GM23248 (cell line): ENCODE results near the gene ASB17. TPM values are rescaled to one million over a fixed set of nuclear protein-coding genes. Genes with fewer than 3 reads are reported as not detected.
"Not testable (repeated sequence)": the region's sequence is repeated elsewhere in the genome, so short reads cannot be mapped to it uniquely, and the experiment has no call there.

ENCODE experiments used
- DNase-seq: peaks from one replicate; pipeline ENCODE4 v3.0.0-alpha.2; 2015
- H2AFZ ChIP-seq: fragments of 200-600 bp; sonication (generic); 2 replicates; pipeline ENCODE4 v1.6.1; 2016; ENCODE audit warnings: antibody characterized with exemption
- H3F3A ChIP-seq: fragments of 200-600 bp; sonication (generic); 2 replicates; pipeline ENCODE4 v1.6.1; 2016; ENCODE audit warnings: mild to moderate bottlenecking, antibody characterized with exemption, mixed run types; ENCODE audit not compliant: insufficient read depth
- H3K27ac ChIP-seq: fragments of 200-600 bp; sonication (generic); 2 replicates; pipeline ENCODE4 v1.5.1; 2016; ENCODE audit warnings: mild to moderate bottlenecking
- H3K27me3 ChIP-seq: fragments of 200-600 bp; sonication (generic); replicated peaks from 2 replicates; pipeline ENCODE4 v1.6.1; 2016; ENCODE audit warnings: mild to moderate bottlenecking; ENCODE audit not compliant: insufficient read depth
- H3K36me3 ChIP-seq: fragments of 200-600 bp; sonication (generic); 2 replicates; pipeline ENCODE4 v1.6.1; 2016; ENCODE audit warnings: low read depth, mild to moderate bottlenecking
- H3K4me1 ChIP-seq: fragments of 200-600 bp; sonication (generic); 2 replicates; pipeline ENCODE4 v1.6.1; 2016; ENCODE audit warnings: mild to moderate bottlenecking; ENCODE audit not compliant: insufficient read depth
- H3K4me2 ChIP-seq: fragments of 200-600 bp; sonication (generic); one replicate; pipeline ENCODE4 v1.6.1; 2016; ENCODE audit warnings: mild to moderate bottlenecking; ENCODE audit not compliant: unreplicated experiment
- H3K4me3 ChIP-seq: fragments of 200-600 bp; sonication (generic); 2 replicates; pipeline ENCODE4 v1.5.1; 2016; ENCODE audit warnings: mild to moderate bottlenecking
- H3K79me2 ChIP-seq: fragments of 200-600 bp; sonication (generic); 2 replicates; pipeline ENCODE4 v1.6.1; 2016; ENCODE audit warnings: mild to moderate bottlenecking; ENCODE audit not compliant: insufficient read depth
- H3K9ac ChIP-seq: fragments of 200-600 bp; sonication (generic); 2 replicates; pipeline ENCODE4 v1.6.1; 2016; ENCODE audit warnings: mild to moderate bottlenecking
- H3K9me2 ChIP-seq: fragments of 200-600 bp; sonication (generic); 2 replicates; pipeline ENCODE4 v1.6.1; 2016; ENCODE audit warnings: mixed run types, mild to moderate bottlenecking, moderate library complexity; ENCODE audit not compliant: insufficient read depth
- H3K9me3 ChIP-seq: fragments of 200-600 bp; sonication (generic); one replicate; pipeline ENCODE4 v1.6.1; 2017; ENCODE audit warnings: low read depth
- H4K20me1 ChIP-seq: fragments of 200-600 bp; sonication (generic); 2 replicates; pipeline ENCODE4 v1.6.0; 2016; ENCODE audit not compliant: insufficient read depth
- EZH2 ChIP-seq: fragments of 200-600 bp; sonication (generic); IDR thresholded peaks from 2 replicates; pipeline ENCODE4 v1.6.1; 2018; ENCODE audit warnings: antibody characterized with exemption, mild to moderate bottlenecking; ENCODE audit not compliant: insufficient read depth, poor library complexity, severe bottlenecking
- EZH2phosphoT487 ChIP-seq: fragments of 200-600 bp; sonication (generic); IDR thresholded peaks from 2 replicates; pipeline ENCODE4 v1.6.1; 2018; ENCODE audit warnings: antibody characterized with exemption, moderate library complexity, mild to moderate bottlenecking, low read depth; ENCODE audit not compliant: insufficient read depth
- WGBS, 2 experiments: methylation state at CpG; one replicate each; pipeline ENCODE4 v1.1.6; 2015 to 2017; ENCODE audit warnings: low lambda C conversion rate in 2 of 2, low coverage in 1 of 2; ENCODE audit errors: missing lambda C conversion rate in 2 of 2; 5-methylcytosine and 5-hydroxymethylcytosine counted together
- in situ Hi-C: fragments of 300-500 bp; cut with MboI; formaldehyde crosslinking; loops from 2 replicates; pipeline ENCODE4 v1.15.0; 2020
- polyA plus RNA-seq: library from polyadenylated mRNA; unstranded; fragments of >200 nt; fragmentation: Nextera tagmentation; extraction: Ambion mirVana; gene quantifications from 2 replicates; pipeline ENCODE4 v1.2.1, GENCODE V29; 2016
- total RNA-seq: library from RNA; depleted of rRNA; stranded (reverse); fragments of >200 nt; shearing (Covaris generic); gene quantifications from 2 replicates; pipeline ENCODE4 v1.2.3, GENCODE V29; 2014

The ASB17 gene
- total and polyA plus RNA-seq, 2 experiments from 2014 or later, result not detected

GRCh38 chr1:75967719-75968118 lies 35.5 kb upstream of the ASB17 start:
- Histone ChIP-seq H3K27ac (no peak overlapping the region), H3K9me3 (no peaks in the 10 kb centered on the region), H3K4me3 (no peak overlapping the region), H3K79me2 (no peaks in the 10 kb centered on the region), H3K9ac (no peak overlapping the region), H2AFZ (no peak overlapping the region), H3K27me3 (no peaks in the 10 kb centered on the region), H3K4me2 (no peak overlapping the region), H3F3A (peaks cover 4% of the 10 kb centered on the region; the same call in 1 of the 2 replicates), H3K36me3 (no peaks in the 10 kb centered on the region), H3K9me2 (no peaks in the 10 kb centered on the region), H3K4me1 (peaks cover 4% of the 10 kb centered on the region), H4K20me1 (no peaks in the 10 kb centered on the region)
- no peak for DNase-seq
- 22 to 27% methylated on average over 1 of the region's 1 CpG for WGBS, 2 experiments
- TF ChIP-seq EZH2phosphoT487 (no peak), EZH2 (no peak)
- in situ Hi-C loops, result no loop called here

GRCh38 chr1:75964760-75965408 lies 32.7 kb upstream of the ASB17 start:
- no peak for DNase-seq
- no peaks in the 10 kb centered on the region for H3K27me3 ChIP-seq
- no peak overlapping the region for H3K9ac ChIP-seq
- no peaks in the 10 kb centered on the region for H3K9me2 ChIP-seq
- no peaks in the 10 kb centered on the region for H3K79me2 ChIP-seq
- no peak for TF ChIP-seq EZH2phosphoT487
- TF ChIP-seq EZH2, result no peak
- H2AFZ ChIP-seq, result peak overlapping the region; percentile 26; the same call in 1 of the 2 replicates
- no peaks in the 10 kb centered on the region for H3K36me3 ChIP-seq
- no peaks in the 10 kb centered on the region for H3K9me3 ChIP-seq
- in situ Hi-C loops, result no loop called here
- peaks cover 4% of the 10 kb centered on the region for H3K4me1 ChIP-seq
- no peaks in the 10 kb centered on the region for H4K20me1 ChIP-seq
- peaks cover 4% of the 10 kb centered on the region; the same call in 1 of the 2 replicates for H3F3A ChIP-seq
- peak overlapping the region; percentile 39 for H3K27ac ChIP-seq
- H3K4me2 ChIP-seq, result no peak overlapping the region
- H3K4me3 ChIP-seq, result no peak overlapping the region

DNA sequence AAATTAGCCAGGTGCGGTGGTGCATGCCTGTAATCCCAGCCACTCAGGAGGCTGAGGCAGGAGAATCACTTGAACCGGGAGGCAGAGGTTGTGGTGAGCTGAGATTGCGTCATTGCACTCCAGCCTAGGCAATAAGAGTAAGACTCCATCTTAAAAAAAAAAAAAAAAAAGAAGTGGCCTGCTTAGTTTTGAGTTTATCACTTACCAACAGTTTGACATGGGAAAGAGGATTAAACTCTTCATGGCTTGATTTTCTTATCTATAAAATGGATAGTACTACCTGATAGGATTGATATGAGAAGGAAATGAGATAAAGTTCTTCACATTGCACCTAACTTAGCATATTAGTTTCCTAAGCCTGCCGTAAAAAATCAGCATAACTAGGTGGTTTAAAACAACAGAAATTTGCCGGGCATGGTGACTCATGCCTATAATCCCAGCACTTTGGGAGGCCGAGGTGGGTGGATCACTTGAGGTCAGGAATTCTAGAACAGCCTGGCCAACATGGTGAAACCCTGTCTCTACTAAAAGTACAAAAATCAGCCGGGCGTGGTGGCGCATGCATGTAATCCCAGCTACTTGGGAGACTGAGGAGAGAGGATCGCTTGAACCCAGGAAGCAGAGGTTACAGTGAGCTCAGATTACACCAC lies 32.0 kb upstream of the ASB17 start:
- H3K4me1 ChIP-seq, H3K9me2 ChIP-seq, in situ Hi-C loops, H4K20me1 ChIP-seq, H3K9me3 ChIP-seq, H3K27me3 ChIP-seq, H3K4me2 ChIP-seq, H3K9ac ChIP-seq, H3F3A ChIP-seq, H3K79me2 ChIP-seq, H3K36me3 ChIP-seq, H3K4me3 ChIP-seq: not testable (repeated sequence)
- peak overlapping the region; percentile 39 for H3K27ac ChIP-seq
- WGBS, 2 experiments, result 53 to 65% methylated on average over 10 of the region's 10 CpGs
- peak; percentile 52 for DNase-seq
- peak overlapping the region; percentile 26; the same call in 1 of the 2 replicates for H2AFZ ChIP-seq

GRCh38 chr1:75954586-75954985 lies 22.4 kb upstream of the ASB17 start:
- TF ChIP-seq EZH2phosphoT487, result no peak
- TF ChIP-seq EZH2, result no peak
- in situ Hi-C loops, result no loop called here
- H3K27me3 ChIP-seq, result no peaks in the 10 kb centered on the region
- H2AFZ ChIP-seq, result no peak overlapping the region
- no peak overlapping the region for H3K27ac ChIP-seq
- no peaks in the 10 kb centered on the region for H3K9me2 ChIP-seq
- DNase-seq, result peak; percentile 45
- H3K4me2 ChIP-seq, result no peak overlapping the region
- H3K79me2 ChIP-seq, result no peaks in the 10 kb centered on the region
- H3K36me3 ChIP-seq, result no peaks in the 10 kb centered on the region
- H3K4me3 ChIP-seq, result no peak overlapping the region
- no peaks in the 10 kb centered on the region for H3F3A ChIP-seq
- no peaks in the 10 kb centered on the region for H3K9me3 ChIP-seq
- H3K9ac ChIP-seq, result no peak overlapping the region
- H3K4me1 ChIP-seq, result no peaks in the 10 kb centered on the region
- no peaks in the 10 kb centered on the region for H4K20me1 ChIP-seq

DNA sequence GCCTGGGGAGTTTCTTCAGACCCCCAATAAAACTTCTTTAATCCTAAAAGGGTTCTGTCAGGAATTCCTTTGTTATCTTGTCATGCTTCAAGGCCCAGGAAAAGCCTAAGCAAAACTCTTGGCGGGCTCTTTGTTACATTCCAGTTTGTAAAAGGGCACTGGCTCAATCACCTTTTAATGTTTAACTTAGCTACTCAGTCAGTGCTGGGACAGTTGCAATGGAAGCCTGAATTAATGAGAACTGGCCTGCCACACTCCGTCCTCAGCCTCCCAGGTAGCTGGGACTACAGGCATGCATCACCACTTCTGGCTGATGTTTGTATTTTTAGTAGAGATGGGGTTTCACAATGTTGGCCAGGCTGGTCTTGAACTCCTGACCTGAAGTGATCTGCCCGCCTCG lies 21.3 kb upstream of the ASB17 start:
- TF ChIP-seq EZH2phosphoT487 (no peak), EZH2 (no peak)
- 74 to 87% methylated on average over 4 of the region's 4 CpGs for WGBS, 2 experiments
- no peak for DNase-seq
- no peaks in the 10 kb centered on the region for H3K36me3 ChIP-seq
- no peak overlapping the region for H3K4me3 ChIP-seq
- H3K4me1 ChIP-seq, result no peaks in the 10 kb centered on the region
- H3K9me3 ChIP-seq, result no peaks in the 10 kb centered on the region
- no peaks in the 10 kb centered on the region for H3K79me2 ChIP-seq
- in situ Hi-C loops, result no loop called here
- no peaks in the 10 kb centered on the region for H3K27me3 ChIP-seq
- H3K27ac ChIP-seq, result no peak overlapping the region
- H2AFZ ChIP-seq, result no peak overlapping the region
- H3K9ac ChIP-seq, result no peak overlapping the region
- no peaks in the 10 kb centered on the region for H3F3A ChIP-seq
- H3K4me2 ChIP-seq, result no peak overlapping the region
- no peaks in the 10 kb centered on the region for H4K20me1 ChIP-seq
- H3K9me2 ChIP-seq, result no peaks in the 10 kb centered on the region
